K562 (cell line): ENCODE data around the gene SPATA20. TPM values are rescaled to one million over a fixed set of nuclear protein-coding genes. Genes with fewer than 3 reads are reported as not detected.

ENCODE experiments used
- ATAC-seq: fragments of 200-7000 bp; cut with Tn5 transposase; 3 replicates; pipeline ENCODE4 v1.9.1; 2020; ENCODE audit warnings: moderate library complexity
- BruUV-seq: library from RNA; stranded (reverse); fragments of 400-500 nt; replicated peaks from 2 replicates; lab custom pipeline; 2021; lab: Mats Ljungman, UMichigan
- CTCF ChIA-PET: fragments of 300-600 bp; formaldehyde crosslinking; extraction: SDS; loops from one replicate; lab custom pipeline; 2021; ENCODE audit warnings: low intra/inter-chr PET ratio; lab: Yijun Ruan, JAX
- POLR2A ChIA-PET: fragments of 300-600, 350-650 bp; sonication (Branson Sonifier 250); formaldehyde crosslinking; extraction: SDS; loops from one replicate; lab custom pipeline; 2021; ENCODE audit warnings: antibody characterized with exemption, inconsistent platforms; lab: Yijun Ruan, JAX
- DNase-seq, 4 experiments: peaks; one replicate each; pipeline versions ENCODE4 v3.0.0 to v3.0.0-alpha.2; 2011 to 2018; ENCODE audit warnings: low spot score in 3 of 4, mixed read lengths in 3 of 4; ENCODE audit errors: extremely low read depth in 1 of 4
- FAIRE-seq: peaks from 2 replicates; lab custom pipeline; 2011; peaks lifted over from hg19 to GRCh38; lab: Jason Lieb, UNC
- H2AFZ ChIP-seq: 2 replicates; pipeline ENCODE4 v1.6.0; 2011; ENCODE audit warnings: low read depth, low read length, control low read depth, inconsistent platforms
- H3K27ac ChIP-seq: fragments of 200-600 bp; 3 replicates; pipeline ENCODE4 v1.8.0; 2011; ENCODE audit warnings: low read depth, mild to moderate bottlenecking, control low read depth, inconsistent platforms, low read length, moderate library complexity, mixed read lengths; ENCODE audit errors: extremely low read depth
- H3K27me3 ChIP-seq, 2 experiments: fragments of 300-600 bp in 1 of 2; 2 replicates in 1 of 2; 3 replicates in 1 of 2; pipeline versions ENCODE4 v1.6.0 to v1.8.0; 2011; ENCODE audit warnings: inconsistent platforms in 2 of 2, low read length in 2 of 2, mild to moderate bottlenecking in 1 of 2, mixed read lengths in 1 of 2, moderate library complexity in 1 of 2; ENCODE audit not compliant: control insufficient read depth in 2 of 2, insufficient read depth in 2 of 2
- H3K36me3 ChIP-seq: fragments of 300-600 bp; 3 replicates; pipeline ENCODE4 v1.8.0; 2011; ENCODE audit warnings: mild to moderate bottlenecking, low read length, inconsistent platforms; ENCODE audit not compliant: control insufficient read depth, insufficient read depth
- H3K4me1 ChIP-seq, 2 experiments: fragments of 200-600 bp in 1 of 2; replicated peaks in 1 of 2; 2 replicates in 1 of 2; 3 replicates in 1 of 2; pipeline versions ENCODE4 v1.5.1 to v1.8.0; 2011; ENCODE audit warnings: inconsistent platforms in 2 of 2, low read length in 2 of 2, mild to moderate bottlenecking in 1 of 2, mixed read lengths in 1 of 2, moderate library complexity in 1 of 2; ENCODE audit not compliant: control insufficient read depth in 2 of 2, insufficient read depth in 2 of 2
- H3K4me2 ChIP-seq: 2 replicates; pipeline ENCODE4 v1.6.1; 2011; ENCODE audit warnings: low read length, control low read depth, inconsistent platforms, mixed read lengths; ENCODE audit not compliant: insufficient read depth
- H3K4me3 ChIP-seq: fragments of 200-600 bp; sonication (generic), shearing (Covaris generic); 2 replicates; pipeline ENCODE4 v1.5.1; 2016; ENCODE audit warnings: control low read depth, inconsistent platforms
- H3K79me2 ChIP-seq: fragments of 200-600 bp; 3 replicates; pipeline ENCODE4 v1.8.0; 2011; ENCODE audit warnings: low read length, inconsistent platforms; ENCODE audit not compliant: control insufficient read depth, insufficient read depth
- H3K9ac ChIP-seq, 2 experiments: 2 replicates each; pipeline versions ENCODE4 v1.6.0 to v1.6.1; 2011; ENCODE audit warnings: low read depth in 2 of 2, low read length in 2 of 2, control low read depth in 1 of 2, inconsistent platforms in 1 of 2, mild to moderate bottlenecking in 1 of 2, mixed read lengths in 1 of 2; ENCODE audit not compliant: insufficient read depth in 1 of 2
- H3K9me1 ChIP-seq: one replicate; pipeline ENCODE4 v1.6.0; 2011; ENCODE audit warnings: inconsistent platforms, mild to moderate bottlenecking, low read length, moderate library complexity; ENCODE audit not compliant: control insufficient read depth, insufficient read depth
- H3K9me3 ChIP-seq: replicated peaks from 2 replicates; pipeline ENCODE4 v1.5.1; 2011; ENCODE audit warnings: low read depth, low read length, inconsistent platforms; ENCODE audit not compliant: control insufficient read depth, insufficient read depth
- H4K20me1 ChIP-seq: replicated peaks from 2 replicates; pipeline ENCODE4 v1.6.1; 2011; ENCODE audit warnings: low read length, inconsistent platforms, mixed read lengths; ENCODE audit not compliant: control insufficient read depth, insufficient read depth
- NFIC ChIP-seq: fragments of 450-650 bp; IDR thresholded peaks from 2 replicates; pipeline ENCODE4 v1.6.1; 2017; ENCODE audit warnings: mild to moderate bottlenecking, inconsistent platforms
- POLR2H ChIP-seq: IDR thresholded peaks from 2 replicates; pipeline ENCODE4 v1.6.1; 2016; ENCODE audit warnings: missing genetic modification characterization, low read depth, mild to moderate bottlenecking, control low read depth, missing compliant biosample characterization, moderate library complexity
- SPI1 ChIP-seq: IDR thresholded peaks from 2 replicates; pipeline ENCODE4 v1.6.1; 2011; ENCODE audit warnings: low read depth, low read length, control low read depth, borderline replicate concordance
- ZNF263 ChIP-seq: sonication (generic); formaldehyde crosslinking; IDR thresholded peaks from 2 replicates; pipeline ENCODE4 v1.8.0; 2022; ENCODE audit warnings: mild to moderate bottlenecking, missing genetic modification reagents, borderline replicate concordance
- WGBS: fragments of 100-300 bp; shearing (Covaris generic); methylation state at CpG from one replicate; pipeline ENCODE4 v1.1.6; 2016; ENCODE audit warnings: low coverage, mixed read lengths; ENCODE audit not compliant: insufficient coverage; ENCODE audit errors: missing lambda C conversion rate; 5-methylcytosine and 5-hydroxymethylcytosine counted together
- in situ Hi-C: fragments of 300-500 bp; cut with MboI; formaldehyde crosslinking; loops from 4 replicates; pipeline ENCODE4 v1.15.0; 2018; ENCODE audit warnings: inconsistent platforms, mixed read lengths
- intact Hi-C: fragments of 100-400 bp; cut with micrococcal nuclease; formaldehyde crosslinking; loops from 2 replicates; pipeline ENCODE4 v1.14.2; 2022
- polyA plus RNA-seq, 8 experiments: library from polyadenylated mRNA; depleted of rRNA in 4 of 8; stranded (reverse) in 5 of 8; unstranded in 3 of 8; fragments of >200 nt; fragmentation: Nextera tagmentation in 2 of 8; fragmentation: Illumina TruSeq in 1 of 8; extraction: Ambion mirVana in 2 of 8; extraction: Trizol in 1 of 8; gene quantifications; 2 replicates each; pipeline versions ENCODE4 v1.2.1 to v1.2.3, GENCODE V29; 2011 to 2014; ENCODE audit warnings: inconsistent platforms in 1 of 8, missing spikeins in 1 of 8
- total RNA-seq, 7 experiments: library from RNA; depleted of rRNA in 6 of 7; stranded (reverse); fragments of >200 nt in 6 of 7; fragmentation: Illumina TruSeq in 2 of 7; extraction: Trizol in 2 of 7; gene quantifications; 2 replicates each; pipeline versions ENCODE4 v1.2.1 to v1.2.3, GENCODE V29; 2011 to 2021; ENCODE audit warnings: low replicate concordance in 1 of 7

The SPATA20 gene
- total and polyA plus RNA-seq, 9 of the 15 experiments (the other 6 are each of a cell fraction or from before 2014, with no cell fraction given), result 0.08 to 4.0 (median 1.5) TPM

- no peak overlapping the region for H3K27ac ChIP-seq
- 0% methylated on average over 4 of the region's 5 CpGs for WGBS
- no TSS peak for BruUV-seq
- H4K20me1 ChIP-seq, result 0 out of 2 replicates have a peak, but pooled peaks cover 7% of the 10 kb centered on the region
- no peaks in the 10 kb centered on the region for H3K79me2 ChIP-seq
- H3K4me3 ChIP-seq, result no peak overlapping the region
- CTCF ChIA-PET, result no interaction called here
- ATAC-seq (no peak), FAIRE-seq (no peak), DNase-seq (no peak)
- intact Hi-C loops, result no loop called here
- H3K4me1 ChIP-seq, result peaks cover 0 to 4% of the 10 kb centered on the region in 2 experiments; a peak in 1 of 5 replicates
- POLR2A ChIA-PET, result interaction anchor here (0.5 to 0.6 kb wide), 2 partner anchors 10 to 23 kb away, joined by 3 to 4 read pairs; no protein-coding TSS in a partner anchor
- H3K9ac ChIP-seq, result peak overlapping the region in 1 of 2 experiments; percentile 14; a peak in 1 of 4 replicates
- TF ChIP-seq SPI1 (peak; percentile 16; the same call in 1 of the 2 replicates), NFIC (peak; percentile 43), POLR2H (tag) (no peak), ZNF263 (CRISPR knock-in tag) (0 out of 2 replicates have a peak, but pooled peaks have one; percentile 20)
- no peaks in the 10 kb centered on the region for H3K9me3 ChIP-seq
- H2AFZ ChIP-seq, result no peak overlapping the region
- in situ Hi-C loops, result no loop called here
- no peaks in the 10 kb centered on the region for H3K9me1 ChIP-seq
- peaks cover 30 to 49% of the 10 kb centered on the region in 2 experiments; a peak in 4 of 5 replicates for H3K27me3 ChIP-seq
- H3K36me3 ChIP-seq, result no peaks in the 10 kb centered on the region
- H3K4me2 ChIP-seq, result no peak overlapping the region
These were observed 19.7 kb upstream of the SPATA20 start for GRCh38 chr17:50527155-50527762.
